ENCODE measurements around the gene SLC4A5. TPM values are rescaled to one million over a fixed set of nuclear protein-coding genes. Genes with fewer than 3 reads are reported as not detected.

Gene SLC4A5
- total RNA-seq, 2 donors from 2014 or later: 2.2 to 4.4 TPM

DNA sequence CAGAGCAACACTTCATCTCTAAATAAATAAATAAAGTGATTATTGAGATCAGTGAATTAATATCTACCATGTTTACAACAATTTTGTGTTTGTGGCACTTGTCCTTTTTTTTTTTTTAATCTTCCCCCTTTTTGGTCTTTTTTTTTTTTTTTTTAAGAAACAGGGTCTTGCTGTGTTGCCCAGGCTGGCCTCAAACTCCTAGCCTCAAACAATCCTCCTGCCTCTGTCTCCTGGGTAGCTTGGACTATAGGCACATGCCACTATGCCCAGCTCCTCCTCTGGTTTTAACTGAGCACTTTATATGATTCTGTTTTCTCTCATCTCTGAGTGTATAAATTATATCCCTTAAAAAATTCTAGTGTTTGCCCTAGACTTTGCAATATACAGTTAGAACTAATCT, 30.3 kb downstream of the SLC4A5 start:
- Mint-ChIP-seq H3K4me3 (no peak overlapping the region), H3K4me1 (no peaks in the 10 kb centered on the region), H3K27me3 (no peaks in the 10 kb centered on the region), H3K9me3 (no peaks in the 10 kb centered on the region), H3K27ac (no peak overlapping the region), H3K36me3 (ENCODE audit: low read depth) (peaks cover 7% of the 10 kb centered on the region)
- ATAC-seq (replicated peaks): no peak

DNA sequence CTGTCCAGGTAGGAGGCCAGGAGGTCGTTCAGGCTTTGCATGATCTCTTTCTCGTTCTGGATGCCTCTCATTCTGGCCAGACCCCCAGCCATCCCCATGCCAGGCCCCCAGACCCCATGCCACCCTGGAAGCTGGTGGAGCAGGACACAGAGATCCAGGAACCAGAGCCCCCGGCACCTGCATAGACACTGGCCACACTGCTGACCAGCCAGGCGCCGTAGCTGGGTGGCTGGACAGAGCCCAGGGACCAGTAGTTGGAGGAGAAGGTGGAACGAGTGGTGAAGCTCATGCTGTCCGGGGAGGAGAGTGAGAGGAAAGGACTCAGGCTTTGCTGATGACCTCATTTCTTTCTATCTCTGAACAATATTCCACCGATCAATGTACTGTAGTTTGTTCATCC, 35.5 kb downstream of the SLC4A5 start:
- H3K36me3 Mint-ChIP-seq (ENCODE audit: low read depth): peaks cover 7% of the 10 kb centered on the region
- no peaks in the 10 kb centered on the region for H3K4me1 Mint-ChIP-seq
- ATAC-seq (replicated peaks): no peak
- H3K27ac Mint-ChIP-seq: no peak overlapping the region
- no peaks in the 10 kb centered on the region for H3K27me3 Mint-ChIP-seq
- H3K9me3 Mint-ChIP-seq: no peaks in the 10 kb centered on the region
- H3K4me3 Mint-ChIP-seq: no peak overlapping the region

DNA sequence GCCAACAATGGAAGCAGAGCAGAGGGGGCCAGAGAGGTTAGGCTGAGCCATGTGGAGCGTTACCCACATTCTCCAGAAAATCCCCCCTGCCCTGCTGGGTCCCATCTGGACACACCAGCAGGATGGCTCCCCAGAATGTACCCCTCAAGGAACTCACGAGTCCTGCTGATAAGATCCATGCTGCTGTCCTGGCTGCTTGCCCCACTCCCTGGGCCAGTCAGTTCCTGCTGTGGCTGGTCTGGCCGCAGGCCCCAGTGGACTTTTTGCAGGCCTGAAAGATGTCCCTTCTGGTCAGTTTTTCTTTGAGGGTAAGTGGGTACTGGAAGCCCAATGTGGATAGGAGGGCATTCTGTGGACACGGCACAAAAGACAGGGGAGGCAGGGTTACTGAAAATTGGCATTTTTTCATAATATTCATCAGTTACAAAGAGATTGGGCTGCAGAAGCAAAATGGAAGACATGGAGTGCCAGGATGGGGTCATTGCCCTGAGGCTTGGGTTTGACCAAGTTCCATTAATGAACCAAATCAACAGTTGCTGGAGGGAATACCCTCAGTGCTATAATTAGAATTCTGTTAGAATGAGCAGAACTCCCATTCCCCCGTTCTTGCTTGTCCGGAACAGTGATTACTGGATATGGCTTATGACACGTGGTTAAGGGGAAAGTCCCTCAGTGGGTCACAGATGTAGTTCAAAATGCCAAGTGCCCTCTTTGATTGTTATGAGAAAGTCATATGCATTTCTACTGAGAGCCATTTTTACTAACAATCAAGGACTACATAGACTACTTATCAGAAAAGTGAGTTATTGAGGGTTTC, 38.7 kb downstream of the SLC4A5 start:
- Mint-ChIP-seq H3K27me3 (no peaks in the 10 kb centered on the region), H3K9me3 (no peaks in the 10 kb centered on the region), H3K4me1 (no peaks in the 10 kb centered on the region), H3K27ac (no peak overlapping the region), H3K36me3 (ENCODE audit: low read depth) (no peaks in the 10 kb centered on the region), H3K4me3 (no peak overlapping the region)
- peak; percentile 80 for ATAC-seq (replicated peaks)

DNA sequence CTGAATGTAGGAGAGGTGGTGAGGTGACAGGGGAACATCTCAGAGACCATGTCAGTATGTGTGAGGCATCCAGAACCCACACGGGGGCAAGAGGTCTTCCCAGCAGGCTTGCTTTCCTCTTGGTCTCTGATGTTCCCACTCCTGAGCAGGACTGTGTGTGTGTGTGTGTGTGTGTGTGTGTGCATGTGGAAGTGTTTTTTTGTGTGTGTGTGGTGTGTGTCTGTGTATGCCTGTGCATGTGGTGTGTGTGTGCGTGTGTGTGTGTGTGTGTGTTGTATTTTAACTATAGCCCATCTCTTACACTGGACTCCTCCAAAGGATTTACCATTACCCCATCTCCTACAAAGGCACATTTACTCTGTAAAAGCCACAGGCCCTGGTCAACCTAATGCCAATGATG, 40.4 kb downstream of the SLC4A5 start:
- no peak overlapping the region for H3K4me3 Mint-ChIP-seq
- no peak for ATAC-seq (replicated peaks)

DNA sequence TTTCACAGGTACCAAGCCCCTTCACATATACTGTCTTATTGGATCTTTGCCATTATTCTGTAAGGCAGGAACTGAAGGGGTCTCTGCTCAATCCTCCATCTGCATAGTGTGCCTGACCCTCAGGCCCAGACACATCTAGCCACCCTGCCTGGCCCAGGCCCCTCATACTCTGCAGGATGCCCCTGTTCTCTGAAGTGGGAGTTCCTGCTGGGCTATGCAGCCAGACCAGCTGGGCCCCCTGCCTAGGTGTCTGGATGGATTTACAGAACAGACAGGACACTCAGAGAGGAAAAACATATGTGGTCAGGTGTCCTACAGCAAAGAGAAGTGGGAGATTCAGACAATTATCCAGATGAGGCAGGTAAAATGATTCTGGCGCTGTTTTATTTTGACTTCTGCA, 42.0 kb downstream of the SLC4A5 start:
- Mint-ChIP-seq H3K36me3 (ENCODE audit: low read depth) (no peaks in the 10 kb centered on the region), H3K9me3 (no peaks in the 10 kb centered on the region), H3K4me3 (no peak overlapping the region), H3K4me1 (no peaks in the 10 kb centered on the region), H3K27me3 (no peaks in the 10 kb centered on the region), H3K27ac (no peak overlapping the region)
- no peak for ATAC-seq (replicated peaks)

More for the DNA sequence above, 40.4 kb downstream of the SLC4A5 start:
- Mint-ChIP-seq H3K4me1 (no peaks in the 10 kb centered on the region), H3K9me3 (no peaks in the 10 kb centered on the region), H3K36me3 (ENCODE audit: low read depth) (no peaks in the 10 kb centered on the region), H3K27ac (no peak overlapping the region), H3K27me3 (no peaks in the 10 kb centered on the region)

DNA sequence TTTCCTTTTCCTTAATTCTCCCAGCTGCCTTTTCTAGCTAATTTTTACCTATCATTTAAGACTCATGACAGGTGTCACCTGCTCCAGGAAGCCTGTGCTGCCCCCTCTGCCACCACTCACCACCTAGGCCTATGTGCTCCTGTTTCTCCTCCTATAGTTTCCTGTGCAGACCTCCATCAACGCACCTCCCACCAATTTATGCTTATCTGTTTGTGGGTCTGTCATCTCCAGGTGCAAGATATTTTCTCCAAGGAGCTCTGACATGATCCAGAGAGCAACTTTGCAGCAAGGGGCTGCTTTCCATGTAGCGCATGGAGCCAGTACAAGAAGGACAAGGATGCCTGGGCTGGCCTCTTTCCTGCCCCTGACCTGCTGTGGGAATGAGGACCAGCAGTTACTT, 42.7 kb downstream of the SLC4A5 start:
- ATAC-seq (replicated peaks): no peak
- no peaks in the 10 kb centered on the region for H3K36me3 Mint-ChIP-seq (ENCODE audit: low read depth)
- no peaks in the 10 kb centered on the region for H3K4me1 Mint-ChIP-seq
- no peaks in the 10 kb centered on the region for H3K27me3 Mint-ChIP-seq
- no peak overlapping the region for H3K27ac Mint-ChIP-seq
- H3K4me3 Mint-ChIP-seq: no peak overlapping the region
- H3K9me3 Mint-ChIP-seq: no peaks in the 10 kb centered on the region

DNA sequence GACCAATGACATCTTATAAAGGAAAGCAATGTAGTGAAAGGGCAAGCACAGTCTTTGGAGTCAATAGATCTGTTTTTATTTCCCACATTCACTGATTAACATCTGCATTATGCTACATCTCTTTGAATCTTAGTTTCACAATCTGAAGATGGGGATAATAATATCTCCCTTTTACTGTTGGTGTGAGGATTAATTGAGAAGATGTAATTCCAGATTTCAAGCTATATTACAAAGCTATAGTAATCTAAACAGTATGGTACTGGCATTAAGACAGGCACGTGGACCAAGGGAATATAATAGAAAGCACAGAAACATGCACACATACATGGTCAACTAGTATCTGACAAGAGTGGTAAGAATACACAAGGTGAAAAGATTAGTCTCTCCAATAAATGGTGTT, 45.3 kb downstream of the SLC4A5 start:
- H3K9me3 Mint-ChIP-seq: no peaks in the 10 kb centered on the region
- H3K4me1 Mint-ChIP-seq: no peaks in the 10 kb centered on the region
- no peak overlapping the region for H3K27ac Mint-ChIP-seq
- H3K4me3 Mint-ChIP-seq: no peak overlapping the region
- ATAC-seq (replicated peaks): no peak
- H3K36me3 Mint-ChIP-seq (ENCODE audit: low read depth): no peaks in the 10 kb centered on the region
- no peaks in the 10 kb centered on the region for H3K27me3 Mint-ChIP-seq

DNA sequence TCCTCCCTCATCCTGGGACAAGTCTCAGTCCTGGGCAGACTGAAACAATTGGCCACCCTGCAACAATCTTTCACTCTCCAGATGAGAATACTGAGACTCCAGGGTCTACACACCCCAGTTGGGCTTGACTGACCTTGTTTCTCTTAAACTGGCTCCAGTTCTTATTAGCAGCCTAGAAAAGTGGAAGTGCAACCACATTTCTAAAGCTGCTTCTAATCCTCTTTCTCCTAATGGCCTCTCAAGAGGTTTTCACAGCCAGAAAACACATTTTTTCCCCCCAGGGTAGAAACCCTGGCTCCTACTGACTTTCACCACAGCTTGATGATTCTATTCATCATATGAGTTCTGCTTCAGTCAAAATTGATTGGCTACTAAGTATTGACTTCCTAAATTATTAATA, 45.8 kb downstream of the SLC4A5 start:
- Mint-ChIP-seq H3K4me1 (no peaks in the 10 kb centered on the region), H3K9me3 (no peaks in the 10 kb centered on the region), H3K27me3 (no peaks in the 10 kb centered on the region), H3K4me3 (no peak overlapping the region), H3K36me3 (ENCODE audit: low read depth) (no peaks in the 10 kb centered on the region), H3K27ac (no peak overlapping the region)
- ATAC-seq (replicated peaks): no peak

DNA sequence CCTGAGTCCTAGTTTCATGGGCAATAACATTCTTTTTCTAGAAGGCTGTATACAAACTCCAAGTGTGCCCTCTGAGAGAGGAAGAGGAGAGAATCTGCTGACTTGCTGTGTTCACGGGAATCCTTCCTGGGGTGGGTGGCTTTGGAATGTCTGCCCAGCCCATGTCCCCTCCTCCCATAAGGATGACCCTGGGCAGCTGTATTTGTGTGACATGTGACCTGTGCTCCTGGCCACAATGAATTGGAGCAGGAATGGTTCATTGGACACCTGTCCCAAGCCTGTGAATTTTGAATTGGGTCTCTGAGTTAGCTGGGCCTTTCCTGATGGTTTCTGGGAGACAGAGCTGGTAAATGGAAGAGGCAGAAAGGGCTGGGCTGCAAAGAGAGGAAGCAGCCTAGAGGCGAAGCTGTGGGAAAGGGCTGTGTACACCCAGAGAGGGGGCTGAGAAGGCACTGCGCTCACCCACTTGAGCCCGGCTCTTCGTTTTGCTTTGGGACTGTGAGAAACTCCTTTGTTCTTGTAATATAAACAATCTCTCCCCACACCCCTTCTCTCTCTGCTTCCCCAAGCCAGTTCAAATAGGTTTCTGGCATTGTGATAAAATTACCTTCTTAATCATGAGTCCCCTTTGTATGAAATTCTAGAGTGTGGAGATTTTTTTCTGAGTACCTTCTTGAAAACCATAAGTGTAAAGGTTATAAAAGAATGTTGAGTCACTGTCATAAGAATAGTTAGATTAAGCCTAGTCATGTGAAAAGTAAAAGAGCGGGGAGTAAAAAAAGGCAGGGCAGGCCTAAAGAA, 49.8 kb downstream of the SLC4A5 start:
- no peaks in the 10 kb centered on the region for H3K27me3 Mint-ChIP-seq
- H3K4me1 Mint-ChIP-seq: peaks cover 9% of the 10 kb centered on the region
- H3K4me3 Mint-ChIP-seq: no peak overlapping the region
- no peaks in the 10 kb centered on the region for H3K36me3 Mint-ChIP-seq (ENCODE audit: low read depth)
- H3K27ac Mint-ChIP-seq: peak overlapping the region; percentile 1
- no peak for ATAC-seq (replicated peaks)
- H3K9me3 Mint-ChIP-seq: no peaks in the 10 kb centered on the region

DNA sequence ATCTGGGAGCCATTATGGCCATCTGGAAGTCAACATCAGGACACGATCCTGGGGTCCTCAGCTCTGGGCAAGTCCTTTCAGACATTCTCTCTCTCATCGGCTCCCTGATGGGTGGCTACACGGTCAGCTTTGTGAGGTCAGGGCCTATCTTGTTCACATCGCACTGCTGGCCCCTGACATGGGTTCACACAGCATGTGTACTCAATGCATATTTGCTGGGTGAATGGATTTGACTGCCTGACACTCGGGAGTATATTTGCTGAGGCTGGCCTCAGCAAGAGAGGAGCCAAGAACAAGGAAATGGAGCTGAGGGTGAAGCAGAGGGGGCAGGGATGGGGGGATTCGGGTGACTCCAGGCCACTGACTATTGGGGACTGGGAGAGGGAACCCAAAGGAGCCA, 50.5 kb downstream of the SLC4A5 start:
- Mint-ChIP-seq H3K27me3 (no peaks in the 10 kb centered on the region), H3K36me3 (ENCODE audit: low read depth) (no peaks in the 10 kb centered on the region), H3K27ac (peak overlapping the region; percentile 16), H3K9me3 (no peaks in the 10 kb centered on the region), H3K4me3 (no peak overlapping the region), H3K4me1 (peaks cover 9% of the 10 kb centered on the region)
- ATAC-seq (replicated peaks): no peak

DNA sequence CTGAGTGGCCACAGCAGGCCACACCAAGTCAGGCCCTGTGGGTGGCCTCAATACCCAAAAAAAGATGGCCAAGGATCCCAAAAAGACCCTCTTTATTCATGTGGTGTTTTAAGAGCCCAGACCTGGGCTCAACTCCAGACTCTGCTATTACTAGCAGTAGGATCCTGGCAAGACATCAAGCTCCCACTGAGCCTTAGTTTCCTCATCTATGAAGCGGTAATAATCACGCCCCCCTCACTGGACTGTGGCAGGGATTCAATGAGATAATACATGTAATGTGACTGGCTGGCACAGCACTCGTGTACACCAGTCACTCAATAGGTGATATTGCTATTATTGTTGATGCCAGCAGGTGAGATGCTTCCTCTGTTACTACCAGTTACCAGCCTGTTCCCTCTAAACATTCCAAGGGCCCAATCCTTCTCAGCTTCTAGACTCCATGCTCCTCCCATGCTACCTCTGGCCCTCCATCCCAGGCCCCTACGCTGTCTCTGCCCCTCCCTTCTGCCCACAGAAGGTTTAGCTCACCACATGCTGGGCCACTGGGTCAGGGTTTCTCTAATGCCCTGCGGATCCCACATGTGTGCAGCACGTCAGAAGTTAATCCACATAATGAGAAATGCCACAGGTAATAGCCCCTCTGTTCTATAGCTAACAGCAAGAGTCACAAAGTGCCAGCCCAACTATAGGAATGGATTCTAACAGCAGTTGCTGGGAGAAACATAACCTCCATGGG, 51.2 kb downstream of the SLC4A5 start:
- no peaks in the 10 kb centered on the region for H3K27me3 Mint-ChIP-seq
- no peak for ATAC-seq (replicated peaks)
- H3K9me3 Mint-ChIP-seq: no peaks in the 10 kb centered on the region
- no peaks in the 10 kb centered on the region for H3K36me3 Mint-ChIP-seq (ENCODE audit: low read depth)
- peak overlapping the region; percentile 16 for H3K27ac Mint-ChIP-seq
- H3K4me3 Mint-ChIP-seq: no peak overlapping the region
- H3K4me1 Mint-ChIP-seq: peaks cover 9% of the 10 kb centered on the region

DNA sequence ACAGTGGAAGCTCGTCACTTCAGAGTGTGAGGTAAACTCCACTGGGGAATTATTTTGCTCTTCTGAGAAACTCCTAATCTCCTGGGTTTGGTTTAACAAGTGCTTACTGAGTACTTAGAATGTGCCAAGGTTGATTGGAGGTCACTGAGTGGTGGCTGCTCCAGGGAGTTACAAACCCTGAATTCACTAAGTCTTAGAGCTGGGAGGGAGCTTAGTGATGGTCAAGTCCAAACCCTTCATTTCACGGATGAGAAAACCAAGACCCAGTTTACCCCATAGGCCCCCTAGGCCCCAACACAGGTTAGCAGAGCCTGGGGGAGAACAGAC, 52.0 kb downstream of the SLC4A5 start:
- Mint-ChIP-seq H3K9me3 (no peaks in the 10 kb centered on the region), H3K4me3 (peak overlapping the region; percentile 47), H3K4me1 (peaks cover 9% of the 10 kb centered on the region), H3K27ac (peak overlapping the region; percentile 82), H3K27me3 (no peaks in the 10 kb centered on the region), H3K36me3 (ENCODE audit: low read depth) (no peaks in the 10 kb centered on the region)
- ATAC-seq (replicated peaks): no peak

DNA sequence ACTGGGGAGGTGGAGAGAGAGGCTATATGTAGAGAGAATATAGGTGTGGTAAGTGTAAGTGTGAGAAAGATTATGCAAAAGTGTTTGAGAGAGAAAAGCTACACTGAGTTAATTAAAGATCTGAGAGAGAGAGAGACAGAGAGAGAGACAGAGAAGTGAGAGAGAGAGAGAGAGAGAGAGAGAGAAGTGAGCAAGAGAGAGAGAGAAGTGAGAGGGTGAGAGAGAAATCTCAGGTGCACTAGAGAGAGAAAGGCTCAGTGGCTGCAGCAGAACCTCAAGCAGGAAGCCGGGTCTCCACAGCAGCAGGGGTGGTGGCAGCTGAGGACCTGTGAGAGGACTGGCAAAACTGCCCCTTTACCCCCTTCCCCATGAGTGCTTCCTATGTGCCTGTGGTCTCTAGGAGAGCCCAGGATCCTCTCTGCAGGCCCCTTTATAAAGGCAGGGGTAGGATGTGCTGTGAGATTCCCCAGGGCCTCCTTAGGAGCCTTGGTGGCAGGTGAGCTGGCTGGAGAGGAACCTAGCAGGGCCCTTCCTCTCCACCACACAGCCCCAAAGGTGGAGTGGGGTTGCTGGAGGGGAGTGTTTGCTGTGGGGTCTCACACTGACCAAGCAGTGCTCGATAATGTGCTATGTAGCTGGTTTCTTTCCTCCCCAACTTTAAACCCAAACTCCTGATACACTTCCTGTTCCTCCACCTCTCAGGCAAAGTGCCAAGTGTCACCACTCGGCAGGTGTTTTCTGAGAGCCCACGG, 52.6 kb downstream of the SLC4A5 start:
- peak overlapping the region; percentile 82 for H3K27ac Mint-ChIP-seq
- H3K4me1 Mint-ChIP-seq: peaks cover 9% of the 10 kb centered on the region
- H3K9me3 Mint-ChIP-seq: no peaks in the 10 kb centered on the region
- peak; percentile 70 for ATAC-seq (replicated peaks)
- H3K27me3 Mint-ChIP-seq: no peaks in the 10 kb centered on the region
- no peaks in the 10 kb centered on the region for H3K36me3 Mint-ChIP-seq (ENCODE audit: low read depth)
- H3K4me3 Mint-ChIP-seq: peak overlapping the region; percentile 47

DNA sequence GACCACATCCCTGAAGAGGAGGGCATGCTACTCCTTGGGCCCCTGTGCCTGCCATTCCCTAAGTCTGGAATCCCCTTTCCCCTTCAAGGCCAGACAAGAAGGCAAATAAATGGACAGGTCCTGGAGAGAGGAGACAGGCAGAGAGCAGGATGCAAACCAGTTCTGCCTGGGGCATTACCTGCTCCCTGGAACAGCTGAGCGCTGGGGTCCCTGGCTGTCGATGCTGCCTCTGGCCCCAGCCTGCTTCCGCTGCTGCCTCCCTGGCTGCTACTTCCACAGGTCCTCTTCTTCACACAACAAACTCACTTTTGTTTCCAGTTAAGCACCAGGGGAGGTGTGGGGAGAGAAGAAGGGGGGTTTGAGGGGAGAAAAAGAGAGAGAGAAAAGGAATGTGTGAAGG, 53.1 kb downstream of the SLC4A5 start:
- H3K9me3 Mint-ChIP-seq: no peaks in the 10 kb centered on the region
- no peaks in the 10 kb centered on the region for H3K36me3 Mint-ChIP-seq (ENCODE audit: low read depth)
- no peaks in the 10 kb centered on the region for H3K27me3 Mint-ChIP-seq
- peaks cover 9% of the 10 kb centered on the region for H3K4me1 Mint-ChIP-seq
- peak overlapping the region; percentile 47 for H3K4me3 Mint-ChIP-seq
- H3K27ac Mint-ChIP-seq: peak overlapping the region; percentile 82
- no peak for ATAC-seq (replicated peaks)
